Cardiac muscle cell (in vitro differentiated cells and primary cell): ENCODE measurements around the gene CACNB4. TPM values are rescaled to one million over a fixed set of nuclear protein-coding genes. Genes with fewer than 3 reads are reported as not detected.

ENCODE experiments used
- DNase-seq, 2 donors: peaks; one replicate each; pipeline versions ENCODE4 v3.0.0 to v3.0.0-alpha.2; 2010 to 2017; ENCODE audit warnings: low read depth in 1 of 2, low spot score in 1 of 2
- H3K27ac ChIP-seq: fragments of 200-600 bp; sonication (generic); 2 replicates; pipeline ENCODE4 v1.5.1; 2016
- H3K27me3 ChIP-seq: fragments of 200-600 bp; sonication (generic); 2 replicates; pipeline ENCODE4 v1.6.0; 2016; ENCODE audit warnings: control low read depth
- H3K36me3 ChIP-seq: fragments of 200-600 bp; sonication (generic); 2 replicates; pipeline ENCODE4 v1.5.1; 2016; ENCODE audit warnings: control low read depth
- H3K4me1 ChIP-seq: fragments of 200-600 bp; sonication (generic); 2 replicates; pipeline ENCODE4 v1.8.1; 2017; ENCODE audit warnings: low read depth, mild to moderate bottlenecking, mixed run types
- H3K4me3 ChIP-seq: fragments of 200-600 bp; sonication (generic); 2 replicates; pipeline ENCODE4 v1.5.1; 2016; ENCODE audit warnings: mild to moderate bottlenecking
- H3K9me3 ChIP-seq: fragments of 200-600 bp; sonication (generic); 2 replicates; pipeline ENCODE4 v1.5.1; 2017; ENCODE audit warnings: low read depth, mild to moderate bottlenecking, control low read depth
- polyA plus RNA-seq: library from polyadenylated mRNA; unstranded; fragments of >200 nt; fragmentation: Nextera tagmentation; extraction: Ambion mirVana; gene quantifications from 2 replicates; pipeline ENCODE4 v1.2.1, GENCODE V29; 2016
- total RNA-seq: library from RNA; depleted of rRNA; stranded (reverse); fragments of >200 nt; gene quantifications from 2 replicates; pipeline ENCODE4 v1.2.3, GENCODE V29; 2016
- TF ChIP-seq, protein P1 (sequence below): IDR thresholded peaks from 2 replicates; pipeline ENCODE4 v1.5.1; 2012; ENCODE audit warnings: low read depth, mild to moderate bottlenecking, low read length

CACNB4 gene
- total and polyA plus RNA-seq, 2 experiments from 2014 or later, result 0.09 to 0.18 TPM

DNA sequence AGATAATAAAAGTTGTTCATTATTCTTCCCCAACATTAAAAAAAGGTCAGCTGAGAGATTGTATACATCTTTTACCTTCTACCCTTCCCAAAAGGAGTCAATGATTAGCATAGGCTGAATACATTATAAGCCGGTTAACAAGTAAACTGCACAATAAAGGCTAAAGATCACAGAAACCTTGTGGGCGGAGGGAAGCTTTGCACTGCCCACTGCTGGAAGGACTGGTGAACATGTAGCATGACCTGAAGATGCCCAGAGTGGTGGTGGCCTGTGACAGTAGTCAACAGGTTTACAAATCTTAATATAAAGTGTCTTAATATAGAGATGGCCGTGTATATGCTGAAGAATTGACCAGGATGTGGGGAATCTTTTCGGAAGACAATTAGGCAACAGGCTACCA is 306.3 kb downstream of the CACNB4 start:
- TF ChIP-seq, protein P1, sequence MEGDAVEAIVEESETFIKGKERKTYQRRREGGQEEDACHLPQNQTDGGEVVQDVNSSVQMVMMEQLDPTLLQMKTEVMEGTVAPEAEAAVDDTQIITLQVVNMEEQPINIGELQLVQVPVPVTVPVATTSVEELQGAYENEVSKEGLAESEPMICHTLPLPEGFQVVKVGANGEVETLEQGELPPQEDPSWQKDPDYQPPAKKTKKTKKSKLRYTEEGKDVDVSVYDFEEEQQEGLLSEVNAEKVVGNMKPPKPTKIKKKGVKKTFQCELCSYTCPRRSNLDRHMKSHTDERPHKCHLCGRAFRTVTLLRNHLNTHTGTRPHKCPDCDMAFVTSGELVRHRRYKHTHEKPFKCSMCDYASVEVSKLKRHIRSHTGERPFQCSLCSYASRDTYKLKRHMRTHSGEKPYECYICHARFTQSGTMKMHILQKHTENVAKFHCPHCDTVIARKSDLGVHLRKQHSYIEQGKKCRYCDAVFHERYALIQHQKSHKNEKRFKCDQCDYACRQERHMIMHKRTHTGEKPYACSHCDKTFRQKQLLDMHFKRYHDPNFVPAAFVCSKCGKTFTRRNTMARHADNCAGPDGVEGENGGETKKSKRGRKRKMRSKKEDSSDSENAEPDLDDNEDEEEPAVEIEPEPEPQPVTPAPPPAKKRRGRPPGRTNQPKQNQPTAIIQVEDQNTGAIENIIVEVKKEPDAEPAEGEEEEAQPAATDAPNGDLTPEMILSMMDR, result no peak
- H3K4me1 ChIP-seq, result no peaks in the 10 kb centered on the region
- H3K9me3 ChIP-seq, result no peaks in the 10 kb centered on the region

DNA sequence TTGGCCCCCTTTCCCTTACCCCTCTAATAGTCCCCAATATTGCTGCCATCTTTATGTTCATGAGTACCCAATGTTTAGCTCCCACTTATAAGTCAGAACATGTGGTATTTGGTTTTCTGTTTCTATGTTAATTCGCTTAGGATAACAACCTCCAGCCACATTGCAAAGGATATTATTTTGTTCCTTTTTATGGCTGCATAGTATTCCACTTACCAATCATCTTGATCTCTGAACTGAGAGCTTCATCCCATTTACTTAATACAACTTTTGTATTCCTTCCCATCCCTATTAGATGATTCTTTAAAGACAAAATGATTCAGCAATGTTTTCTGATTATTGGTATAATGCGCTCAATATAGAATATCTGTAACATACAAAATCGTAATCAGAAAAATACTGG is 307.3 kb downstream of the CACNB4 start:
- Histone ChIP-seq H3K4me3 (no peak overlapping the region), H3K27ac (no peak overlapping the region), H3K27me3 (no peaks in the 10 kb centered on the region), H3K4me1 (no peaks in the 10 kb centered on the region), H3K36me3 (no peaks in the 10 kb centered on the region), H3K9me3 (no peaks in the 10 kb centered on the region)
- TF ChIP-seq, protein P1, result no peak
- no peak for DNase-seq

More for the DNA sequence above, 306.3 kb downstream of the CACNB4 start:
- H3K27me3 ChIP-seq, result no peaks in the 10 kb centered on the region
- H3K27ac ChIP-seq, result no peak overlapping the region
- no peak overlapping the region for H3K4me3 ChIP-seq
- H3K36me3 ChIP-seq, result peaks cover 2% of the 10 kb centered on the region
- no peak for DNase-seq

DNA sequence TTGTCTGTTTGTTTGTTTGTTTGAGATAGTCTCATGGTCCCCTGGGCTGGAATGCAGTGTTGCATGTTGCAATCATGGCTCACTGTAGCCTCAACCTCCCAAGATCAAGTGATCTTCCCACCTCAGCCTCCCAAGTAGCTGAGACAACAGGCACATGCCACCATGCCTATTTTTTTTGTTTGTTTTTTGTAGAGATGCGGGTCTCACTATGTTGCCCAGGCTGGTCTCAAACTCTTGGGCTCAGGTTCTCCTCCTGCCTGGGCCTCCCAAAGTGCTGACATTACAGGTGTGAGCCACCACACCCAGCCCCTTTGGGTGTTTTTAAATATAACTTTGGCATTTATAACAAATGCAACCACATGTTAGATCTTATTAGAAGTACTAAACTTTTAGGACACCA is 308.2 kb downstream of the CACNB4 start:
- Histone ChIP-seq H3K4me1 (no peaks in the 10 kb centered on the region), H3K9me3 (no peaks in the 10 kb centered on the region), H3K36me3 (no peaks in the 10 kb centered on the region), H3K27me3 (no peaks in the 10 kb centered on the region), H3K4me3 (no peak overlapping the region), H3K27ac (no peak overlapping the region)
- DNase-seq, result no peak
- TF ChIP-seq, protein P1, result no peak

DNA sequence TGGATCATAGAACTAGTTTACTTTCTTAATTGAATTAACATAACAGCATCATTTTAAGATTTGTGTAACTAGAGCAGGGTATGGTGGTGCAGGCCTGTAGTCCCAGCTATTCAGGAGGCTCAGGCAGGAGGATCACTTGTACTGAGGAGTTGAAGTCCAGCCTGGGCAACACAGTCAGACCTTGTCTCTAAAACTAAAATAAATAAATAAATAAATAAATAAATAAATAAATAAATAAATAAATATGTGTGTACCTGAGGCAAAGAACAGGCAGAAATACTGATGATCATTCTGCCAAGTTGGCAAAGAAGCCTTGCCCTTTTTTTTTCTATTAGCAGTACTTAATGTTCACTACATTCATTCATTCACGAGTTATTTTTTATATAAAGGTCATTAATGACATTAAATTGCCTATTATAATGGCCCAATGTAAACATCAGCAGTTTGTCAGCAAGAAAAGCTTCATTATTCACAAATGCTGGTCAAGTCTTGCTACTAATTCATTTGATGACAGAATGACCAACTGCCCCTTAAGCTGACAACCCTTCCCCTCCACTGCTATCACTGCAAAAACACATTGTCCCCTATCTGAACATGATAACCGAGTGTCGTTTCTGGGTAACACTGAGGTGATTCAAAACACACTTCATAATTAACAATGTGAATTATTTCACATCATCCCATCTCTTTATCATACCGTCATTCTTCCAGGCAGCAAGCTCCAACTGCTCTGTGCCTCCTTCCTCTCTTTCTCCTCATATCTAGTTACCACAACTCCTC is 309.6 kb downstream of the CACNB4 start:
- DNase-seq, result no peak
- TF ChIP-seq, protein P1, result no peak
- H3K36me3 ChIP-seq, result no peaks in the 10 kb centered on the region
- no peak overlapping the region for H3K4me3 ChIP-seq
- H3K27me3 ChIP-seq, result no peaks in the 10 kb centered on the region
- no peak overlapping the region for H3K27ac ChIP-seq
- H3K9me3 ChIP-seq, result no peaks in the 10 kb centered on the region
- H3K4me1 ChIP-seq, result no peaks in the 10 kb centered on the region

DNA sequence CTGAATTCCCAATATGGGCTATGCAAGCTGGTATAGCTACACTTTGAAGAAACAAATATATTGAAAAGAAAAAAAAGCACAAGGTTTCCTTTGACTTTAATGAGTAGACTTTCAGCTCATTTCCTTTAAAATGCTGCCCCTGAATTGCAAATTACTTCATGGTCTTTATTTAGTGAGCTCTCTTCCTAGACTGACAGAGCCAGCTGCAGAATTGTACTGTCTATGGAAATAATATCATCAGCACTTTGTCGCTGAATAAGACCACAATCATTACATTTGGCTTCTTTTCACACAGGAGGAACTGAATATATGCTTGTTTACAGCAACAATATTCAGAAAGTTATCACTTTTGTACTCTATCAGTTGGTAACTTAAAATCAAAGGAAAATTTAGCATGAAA is 312.4 kb downstream of the CACNB4 start:
- TF ChIP-seq, protein P1, result no peak
- H3K9me3 ChIP-seq, result no peaks in the 10 kb centered on the region
- no peak overlapping the region for H3K27ac ChIP-seq
- DNase-seq, result no peak
- H3K27me3 ChIP-seq, result no peaks in the 10 kb centered on the region
- no peak overlapping the region for H3K4me3 ChIP-seq
- peaks cover 3% of the 10 kb centered on the region for H3K36me3 ChIP-seq
- no peaks in the 10 kb centered on the region for H3K4me1 ChIP-seq
